CD14-positive monocyte (primary cell): ENCODE results near the gene TFB1M. TPM values are rescaled to one million over a fixed set of nuclear protein-coding genes. Genes with fewer than 3 reads are reported as not detected.

ENCODE experiments used
- DNase-seq, 3 donors: peaks; one replicate each; pipeline ENCODE4 v3.0.0-alpha.2; 2011 to 2022
- H2AFZ ChIP-seq: 2 replicates; pipeline ENCODE4 v1.6.0; 2012; ENCODE audit warnings: mild to moderate bottlenecking, low read depth, low read length, inconsistent platforms; ENCODE audit not compliant: insufficient read depth, poor library complexity, severe bottlenecking
- H3K27ac ChIP-seq, 2 donors: 1 replicate in 1 of 2; 2 replicates in 1 of 2; pipeline ENCODE4 v1.5.1; 2012 to 2013; ENCODE audit warnings: low read length in 2 of 2, control low read depth in 1 of 2, inconsistent platforms in 1 of 2, low read depth in 1 of 2, mild to moderate bottlenecking in 1 of 2
- H3K27me3 ChIP-seq, 2 donors: one replicate each; pipeline versions ENCODE4 v1.6.0 to v1.6.1; 2011 to 2013; ENCODE audit warnings: low read length in 2 of 2; ENCODE audit not compliant: control insufficient read depth in 2 of 2, insufficient read depth in 2 of 2
- H3K36me3 ChIP-seq, 2 donors: replicated peaks in 1 of 2; 1 replicate in 1 of 2; 2 replicates in 1 of 2; pipeline versions ENCODE4 v1.5.1 to v1.6.1; 2012 to 2013; ENCODE audit warnings: low read length in 2 of 2, control low read depth in 1 of 2, inconsistent platforms in 1 of 2, mild to moderate bottlenecking in 1 of 2; ENCODE audit not compliant: insufficient read depth in 2 of 2, control insufficient read depth in 1 of 2
- H3K4me1 ChIP-seq, 2 donors: 1 replicate in 1 of 2; 2 replicates in 1 of 2; pipeline versions ENCODE4 v1.5.1 to v1.6.1; 2012 to 2013; ENCODE audit warnings: low read length in 2 of 2, control low read depth in 1 of 2, inconsistent platforms in 1 of 2, mild to moderate bottlenecking in 1 of 2, moderate library complexity in 1 of 2; ENCODE audit not compliant: insufficient read depth in 2 of 2, control insufficient read depth in 1 of 2
- H3K4me2 ChIP-seq: replicated peaks from 2 replicates; pipeline ENCODE3; 2012; ENCODE audit warnings: low read length, moderate library complexity, mild to moderate bottlenecking; ENCODE audit not compliant: poor library complexity, severe bottlenecking; ENCODE audit errors: extremely low read depth
- H3K4me3 ChIP-seq, 3 experiments: fragments of 200-600 bp in 1 of 3; sonication (generic) in 1 of 3; replicated peaks in 1 of 3; 1 replicate in 2 of 3; 2 replicates in 1 of 3; pipeline ENCODE4 v1.5.1; 2011 to 2013; ENCODE audit warnings: low read length in 3 of 3, mild to moderate bottlenecking in 3 of 3, control low read depth in 2 of 3, low read depth in 2 of 3, inconsistent platforms in 1 of 3, moderate library complexity in 1 of 3
- H3K79me2 ChIP-seq: 2 replicates; pipeline ENCODE4 v1.6.0; 2012; ENCODE audit warnings: mild to moderate bottlenecking, control low read depth, inconsistent platforms, low read length, moderate library complexity; ENCODE audit not compliant: insufficient read depth
- H3K9ac ChIP-seq: 2 replicates; pipeline ENCODE4 v1.6.0; 2017; ENCODE audit warnings: low read length, mild to moderate bottlenecking; ENCODE audit not compliant: insufficient read depth, poor library complexity, severe bottlenecking
- H3K9me3 ChIP-seq, 2 donors: replicated peaks in 1 of 2; 1 replicate in 1 of 2; 2 replicates in 1 of 2; pipeline versions ENCODE4 v1.5.1 to v1.6.1; 2012 to 2013; ENCODE audit warnings: low read length in 2 of 2, control low read depth in 1 of 2; ENCODE audit not compliant: control insufficient read depth in 1 of 2, insufficient read depth in 1 of 2
- H4K20me1 ChIP-seq: 2 replicates; pipeline ENCODE4 v1.6.0; 2012; ENCODE audit warnings: mild to moderate bottlenecking, low read length, control low read depth, moderate library complexity; ENCODE audit not compliant: insufficient read depth
- H3K27ac Mint-ChIP-seq, 7 donors: one replicate each; pipeline ENCODE4 v1.8.0; 2020; ENCODE audit warnings: mild to moderate bottlenecking in 7 of 7, mixed read lengths in 7 of 7, moderate library complexity in 6 of 7, inconsistent platforms in 2 of 7
- H3K27me3 Mint-ChIP-seq, 3 donors: one replicate each; pipeline ENCODE4 v1.8.0; 2021 to 2022; ENCODE audit warnings: low read depth in 3 of 3, mild to moderate bottlenecking in 3 of 3, mixed read lengths in 3 of 3, moderate library complexity in 3 of 3, inconsistent platforms in 1 of 3
- H3K36me3 Mint-ChIP-seq, 2 donors: one replicate each; pipeline ENCODE4 v1.8.0; 2020; ENCODE audit warnings: mixed read lengths in 2 of 2, inconsistent platforms in 1 of 2, mild to moderate bottlenecking in 1 of 2
- H3K4me1 Mint-ChIP-seq: one replicate; pipeline ENCODE4 v1.8.0; 2020; ENCODE audit warnings: mild to moderate bottlenecking, mixed read lengths
- H3K4me3 Mint-ChIP-seq, 2 donors: one replicate each; pipeline ENCODE4 v1.8.0; 2020; ENCODE audit warnings: mild to moderate bottlenecking in 2 of 2, mixed read lengths in 2 of 2, moderate library complexity in 1 of 2
- H3K9me3 Mint-ChIP-seq, 7 donors: one replicate each; pipeline ENCODE4 v1.8.0; 2020 to 2022; ENCODE audit warnings: mixed read lengths in 7 of 7, mild to moderate bottlenecking in 6 of 7, moderate library complexity in 6 of 7, inconsistent platforms in 2 of 7
- CTCF ChIP-seq: fragments of 200-600 bp; IDR thresholded peaks from one replicate; pipeline ENCODE4 v1.8.0; 2022; ENCODE audit warnings: antibody characterized with exemption, mild to moderate bottlenecking
- WGBS: methylation state at CpG from one replicate; pipeline ENCODE4 v1.1.5; 2013; ENCODE audit warnings: missing lambda C conversion rate; ENCODE audit not compliant: insufficient coverage; 5-methylcytosine and 5-hydroxymethylcytosine counted together
- intact Hi-C, 2 donors: fragments of 100-400 bp; cut with micrococcal nuclease; formaldehyde crosslinking; loops; one replicate each; pipeline versions ENCODE4 v1.15.0 to v1.15.1; 2023
- polyA plus RNA-seq, 3 donors: library from polyadenylated mRNA; depleted of rRNA in 1 of 3; unstranded in 2 of 3; stranded (reverse) in 1 of 3; fragments of 300-500 nt in 2 of 3; fragments of >200 nt in 1 of 3; fragmentation: Illumina TruSeq in 2 of 3; gene quantifications; 1 replicate in 2 of 3; 2 replicates in 1 of 3; pipeline ENCODE4 v1.2.3, GENCODE V29; 2012 to 2021

TFB1M gene
- polyA plus RNA-seq, 3 donors, result 4.8 to 5.4 (median 4.8) TPM

- no peaks in the 10 kb centered on the region for H3K9me3 Mint-ChIP-seq
- intact Hi-C loops, result no loop called here
- Histone ChIP-seq H3K27ac (no peak overlapping the region), H3K4me1 (no peaks in the 10 kb centered on the region), H3K79me2 (no peaks in the 10 kb centered on the region), H3K27me3 (no peaks in the 10 kb centered on the region), H3K9ac (no peak overlapping the region), H3K4me2 (no peak overlapping the region), H3K9me3 (no peaks in the 10 kb centered on the region), H2AFZ (no peak overlapping the region), H3K36me3 (peaks cover 22 to 50% of the 10 kb centered on the region in 2 donors), H3K4me3 (no peak overlapping the region), H4K20me1 (no peaks in the 10 kb centered on the region)
- TF ChIP-seq CTCF, result no peak
- no peak overlapping the region for H3K4me3 Mint-ChIP-seq
- H3K4me1 Mint-ChIP-seq, result no peaks in the 10 kb centered on the region
- H3K27me3 Mint-ChIP-seq, result no peaks in the 10 kb centered on the region
- H3K36me3 Mint-ChIP-seq, result peaks cover 43 to 50% of the 10 kb centered on the region in 2 donors
- DNase-seq, result no peak
- no peak overlapping the region for H3K27ac Mint-ChIP-seq
These were observed 37.6 kb downstream of the TFB1M start for GRCh38 chr6:155276638-155277037.

DNA sequence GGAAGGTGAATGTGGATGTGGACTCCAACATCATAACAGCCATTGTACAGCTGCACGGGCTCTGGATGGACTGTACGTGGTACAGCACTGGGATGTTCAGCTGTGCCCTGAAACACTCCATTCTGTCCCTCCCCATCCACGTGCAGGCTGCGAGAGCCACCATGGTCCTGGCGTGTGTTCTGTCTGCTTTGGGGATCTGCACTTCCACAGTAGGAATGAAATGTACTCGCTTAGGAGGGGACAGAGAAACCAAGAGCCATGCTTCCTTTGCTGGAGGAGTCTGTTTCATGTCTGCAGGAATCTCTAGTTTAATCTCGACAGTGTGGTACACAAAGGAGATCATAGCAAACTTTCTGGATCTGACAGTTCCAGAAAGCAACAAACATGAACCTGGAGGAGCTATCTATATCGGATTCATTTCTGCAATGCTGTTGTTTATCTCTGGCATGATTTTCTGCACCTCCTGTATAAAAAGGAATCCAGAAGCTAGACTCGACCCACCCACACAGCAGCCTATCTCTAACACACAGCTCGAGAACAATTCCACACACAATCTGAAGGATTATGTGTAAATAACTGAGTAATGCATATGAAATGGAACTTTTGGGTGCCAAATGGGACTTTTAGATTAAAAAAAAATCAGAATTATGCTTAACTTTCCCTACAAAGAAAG lies 38.3 kb downstream of the TFB1M start:
- H3K4me3 Mint-ChIP-seq, result no peak overlapping the region
- Histone ChIP-seq H3K9me3 (no peaks in the 10 kb centered on the region), H3K27ac (no peak overlapping the region), H3K4me2 (no peak overlapping the region), H4K20me1 (no peaks in the 10 kb centered on the region), H3K36me3 (peaks cover 22 to 50% of the 10 kb centered on the region in 2 donors), H2AFZ (no peak overlapping the region), H3K4me1 (no peaks in the 10 kb centered on the region), H3K4me3 (no peak overlapping the region), H3K79me2 (no peaks in the 10 kb centered on the region), H3K9ac (no peak overlapping the region), H3K27me3 (no peaks in the 10 kb centered on the region)
- TF ChIP-seq CTCF, result no peak
- no peaks in the 10 kb centered on the region for H3K27me3 Mint-ChIP-seq
- no peaks in the 10 kb centered on the region for H3K9me3 Mint-ChIP-seq
- DNase-seq, result no peak
- H3K36me3 Mint-ChIP-seq, result peaks cover 43 to 47% of the 10 kb centered on the region in 2 donors
- intact Hi-C loops, result no loop called here
- H3K4me1 Mint-ChIP-seq, result no peaks in the 10 kb centered on the region
- WGBS, result 96% methylated on average over 6 of the region's 10 CpGs
- H3K27ac Mint-ChIP-seq, result peak overlapping the region in 2 of 7 donors; percentile 5 to 10
